GM06990 (cell line): ENCODE data around the gene ARTN.

ENCODE experiments used
- DNase-seq: peaks from one replicate; pipeline ENCODE4 v3.0.0-alpha.2; 2011; ENCODE audit not compliant: insufficient read length; ENCODE audit errors: extremely low read depth
- H3K27me3 ChIP-seq: replicated peaks from 2 replicates; pipeline ENCODE4 v1.6.0; 2011; ENCODE audit warnings: low read length; ENCODE audit not compliant: control insufficient read depth, insufficient read depth
- H3K36me3 ChIP-seq: 2 replicates; pipeline ENCODE4 v1.5.1; 2011; ENCODE audit warnings: low read length; ENCODE audit not compliant: control insufficient read depth, insufficient read depth
- H3K4me3 ChIP-seq: replicated peaks from 2 replicates; pipeline ENCODE4 v1.5.1; 2011; ENCODE audit warnings: low read depth, mild to moderate bottlenecking, control low read depth, low read length
- TF ChIP-seq, protein P1 (sequence below): IDR thresholded peaks from 2 replicates; pipeline ENCODE4 v1.5.1; 2011; ENCODE audit warnings: low read length, control low read depth, mild to moderate bottlenecking, inconsistent platforms; ENCODE audit not compliant: insufficient read depth, poor library complexity, severe bottlenecking

ARTN gene

DNA sequence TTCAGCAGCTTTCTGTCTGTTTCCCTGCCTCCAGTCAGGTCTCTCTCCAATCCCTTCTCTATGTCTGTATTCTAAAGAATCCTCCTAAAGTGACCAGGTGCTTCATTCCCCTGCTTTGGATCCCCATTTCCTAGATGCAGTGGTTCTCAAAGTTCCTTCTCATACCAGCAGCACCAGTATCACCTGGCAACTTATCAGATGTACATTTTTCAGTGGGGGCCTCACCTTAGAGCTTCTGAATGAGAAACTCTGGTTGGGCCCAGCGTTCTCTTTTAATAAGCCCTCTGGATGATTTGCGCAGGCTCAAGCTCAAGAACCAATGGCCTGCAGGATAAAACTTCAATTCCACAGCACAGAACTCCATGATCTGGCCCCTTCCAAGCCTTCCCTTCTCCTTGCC lies 25.4 kb upstream of the ARTN start:
- Histone ChIP-seq H3K27me3 (no peaks in the 10 kb centered on the region), H3K4me3 (no peak overlapping the region), H3K36me3 (no peaks in the 10 kb centered on the region; the same call in 1 of the 2 replicates)
- no peak for DNase-seq
- TF ChIP-seq, protein P1, sequence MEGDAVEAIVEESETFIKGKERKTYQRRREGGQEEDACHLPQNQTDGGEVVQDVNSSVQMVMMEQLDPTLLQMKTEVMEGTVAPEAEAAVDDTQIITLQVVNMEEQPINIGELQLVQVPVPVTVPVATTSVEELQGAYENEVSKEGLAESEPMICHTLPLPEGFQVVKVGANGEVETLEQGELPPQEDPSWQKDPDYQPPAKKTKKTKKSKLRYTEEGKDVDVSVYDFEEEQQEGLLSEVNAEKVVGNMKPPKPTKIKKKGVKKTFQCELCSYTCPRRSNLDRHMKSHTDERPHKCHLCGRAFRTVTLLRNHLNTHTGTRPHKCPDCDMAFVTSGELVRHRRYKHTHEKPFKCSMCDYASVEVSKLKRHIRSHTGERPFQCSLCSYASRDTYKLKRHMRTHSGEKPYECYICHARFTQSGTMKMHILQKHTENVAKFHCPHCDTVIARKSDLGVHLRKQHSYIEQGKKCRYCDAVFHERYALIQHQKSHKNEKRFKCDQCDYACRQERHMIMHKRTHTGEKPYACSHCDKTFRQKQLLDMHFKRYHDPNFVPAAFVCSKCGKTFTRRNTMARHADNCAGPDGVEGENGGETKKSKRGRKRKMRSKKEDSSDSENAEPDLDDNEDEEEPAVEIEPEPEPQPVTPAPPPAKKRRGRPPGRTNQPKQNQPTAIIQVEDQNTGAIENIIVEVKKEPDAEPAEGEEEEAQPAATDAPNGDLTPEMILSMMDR: no peak

DNA sequence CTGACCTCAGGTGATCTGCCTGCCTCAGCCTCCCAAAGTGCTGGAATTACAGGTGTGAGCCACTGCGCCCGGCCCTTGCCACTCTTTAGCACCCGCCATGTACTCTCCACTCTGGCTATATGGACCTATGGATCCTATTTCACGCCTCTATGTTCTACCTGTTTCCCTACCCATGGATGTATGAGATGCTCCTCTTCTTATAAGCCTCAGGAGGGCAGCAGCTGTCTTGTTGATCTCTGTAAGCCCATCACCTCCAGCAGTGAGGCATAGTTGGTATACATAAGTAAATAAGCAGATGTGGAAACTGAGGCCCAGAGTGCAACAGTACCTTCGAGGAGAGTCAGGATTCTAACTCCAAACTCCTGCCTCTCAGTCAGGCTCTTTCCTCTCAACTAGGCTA lies 24.7 kb upstream of the ARTN start:
- no peaks in the 10 kb centered on the region for H3K27me3 ChIP-seq
- no peak for DNase-seq
- no peaks in the 10 kb centered on the region; the same call in 1 of the 2 replicates for H3K36me3 ChIP-seq
- TF ChIP-seq, protein P1: no peak
- H3K4me3 ChIP-seq: no peak overlapping the region

DNA sequence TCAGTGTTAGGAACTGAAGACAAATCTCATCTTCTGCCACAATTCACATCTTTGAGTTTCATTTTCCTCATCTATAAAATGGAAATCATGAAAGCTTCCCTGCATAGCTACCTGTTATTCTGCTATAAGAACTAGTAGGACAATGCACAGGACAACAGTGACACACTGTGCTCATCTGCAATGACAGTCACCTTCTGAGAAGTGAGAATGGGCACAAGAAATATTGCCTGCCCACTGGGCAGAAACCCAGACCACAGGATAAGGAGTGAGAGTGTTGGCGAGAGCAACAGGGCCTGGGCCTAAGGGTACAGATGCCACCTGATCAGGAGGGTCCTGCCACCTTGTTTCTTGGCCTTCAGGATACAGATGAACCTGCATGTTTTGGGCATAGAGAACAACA lies 23.3 kb upstream of the ARTN start:
- DNase-seq: no peak
- Histone ChIP-seq H3K36me3 (no peaks in the 10 kb centered on the region; the same call in 1 of the 2 replicates), H3K27me3 (no peaks in the 10 kb centered on the region), H3K4me3 (no peak overlapping the region)
- TF ChIP-seq, protein P1: no peak

- Histone ChIP-seq H3K4me3 (no peak overlapping the region), H3K27me3 (no peaks in the 10 kb centered on the region), H3K36me3 (no peaks in the 10 kb centered on the region; the same call in 1 of the 2 replicates)
- TF ChIP-seq, protein P1: no peak
- DNase-seq: no peak
Measured at GRCh38 chr1:43912607-43913006, 21.0 kb upstream of the ARTN start.

- no peak for DNase-seq
- TF ChIP-seq, protein P1: no peak
- H3K4me3 ChIP-seq: no peak overlapping the region
- H3K27me3 ChIP-seq: no peaks in the 10 kb centered on the region
- H3K36me3 ChIP-seq: no peaks in the 10 kb centered on the region; the same call in 1 of the 2 replicates
Measured at GRCh38 chr1:43913051-43913501, 20.5 kb upstream of the ARTN start.
